C4-2B (cell line): ENCODE data around the gene TUT7.

Experiments
- ZFX ChIP-seq: fragments of 450-650 bp; IDR thresholded peaks from 2 replicates; pipeline ENCODE4 v1.6.1; 2017
- TF ChIP-seq, protein P1 (sequence below): fragments of 450-650 bp; conservative IDR thresholded peaks from 2 replicates; pipeline ENCODE4 v1.5.1; 2017; ENCODE audit warnings: mild to moderate bottlenecking

GRCh38 chr9:86326536-86326935 is 27.7 kb downstream of the TUT7 start:
- TF ChIP-seq ZFX = no peak
- TF ChIP-seq, protein P1, sequence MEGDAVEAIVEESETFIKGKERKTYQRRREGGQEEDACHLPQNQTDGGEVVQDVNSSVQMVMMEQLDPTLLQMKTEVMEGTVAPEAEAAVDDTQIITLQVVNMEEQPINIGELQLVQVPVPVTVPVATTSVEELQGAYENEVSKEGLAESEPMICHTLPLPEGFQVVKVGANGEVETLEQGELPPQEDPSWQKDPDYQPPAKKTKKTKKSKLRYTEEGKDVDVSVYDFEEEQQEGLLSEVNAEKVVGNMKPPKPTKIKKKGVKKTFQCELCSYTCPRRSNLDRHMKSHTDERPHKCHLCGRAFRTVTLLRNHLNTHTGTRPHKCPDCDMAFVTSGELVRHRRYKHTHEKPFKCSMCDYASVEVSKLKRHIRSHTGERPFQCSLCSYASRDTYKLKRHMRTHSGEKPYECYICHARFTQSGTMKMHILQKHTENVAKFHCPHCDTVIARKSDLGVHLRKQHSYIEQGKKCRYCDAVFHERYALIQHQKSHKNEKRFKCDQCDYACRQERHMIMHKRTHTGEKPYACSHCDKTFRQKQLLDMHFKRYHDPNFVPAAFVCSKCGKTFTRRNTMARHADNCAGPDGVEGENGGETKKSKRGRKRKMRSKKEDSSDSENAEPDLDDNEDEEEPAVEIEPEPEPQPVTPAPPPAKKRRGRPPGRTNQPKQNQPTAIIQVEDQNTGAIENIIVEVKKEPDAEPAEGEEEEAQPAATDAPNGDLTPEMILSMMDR = no peak
